ACC112 (cell line): ENCODE measurements around the gene JMJD1C.

Source experiments
- H2AFZ ChIP-seq: fragments of 200-600 bp; sonication (generic); one replicate; pipeline ENCODE4 v1.6.0; 2017; ENCODE audit warnings: antibody characterized with exemption, low read length; ENCODE audit not compliant: unreplicated experiment
- H3K27ac ChIP-seq: fragments of 200-600 bp; sonication (generic); 2 replicates; pipeline ENCODE4 v1.5.1; 2014; ENCODE audit warnings: low read depth, mild to moderate bottlenecking, antibody characterized with exemption, low read length, moderate library complexity
- H3K27me3 ChIP-seq: fragments of 200-600 bp; sonication (generic); 2 replicates; pipeline ENCODE4 v1.6.1; 2014; ENCODE audit warnings: mild to moderate bottlenecking, antibody characterized with exemption, low read length, moderate library complexity, mixed read lengths; ENCODE audit not compliant: insufficient read depth
- H3K36me3 ChIP-seq: fragments of 200-600 bp; sonication (generic); 2 replicates; pipeline ENCODE4 v1.6.1; 2016; ENCODE audit warnings: mild to moderate bottlenecking, antibody characterized with exemption, low read length, moderate library complexity, mixed read lengths; ENCODE audit not compliant: insufficient read depth
- H3K4me1 ChIP-seq: fragments of 200-600 bp; sonication (generic); one replicate; pipeline ENCODE4 v1.6.1; 2016; ENCODE audit warnings: low read length, mixed read lengths; ENCODE audit not compliant: insufficient read depth, unreplicated experiment, control insufficient read depth
- H3K4me3 ChIP-seq: fragments of 200-600 bp; sonication (generic); 2 replicates; pipeline ENCODE4 v1.5.1; 2014; ENCODE audit warnings: mild to moderate bottlenecking, low read depth, low read length
- H3K79me2 ChIP-seq: fragments of 200-600 bp; sonication (generic); one replicate; pipeline ENCODE4 v1.6.0; 2016; ENCODE audit warnings: low read length; ENCODE audit not compliant: control insufficient read depth, unreplicated experiment, insufficient read depth

The JMJD1C gene

GRCh38 chr10:63209705-63210104, 256.1 kb downstream of the JMJD1C start:
- peaks cover 76% of the 10 kb centered on the region for H3K79me2 ChIP-seq
- H3K36me3 ChIP-seq, result peaks cover 40% of the 10 kb centered on the region
- H2AFZ ChIP-seq, result no peak overlapping the region
- H3K27me3 ChIP-seq, result no peaks in the 10 kb centered on the region
- peaks cover 71% of the 10 kb centered on the region for H3K4me1 ChIP-seq
- H3K4me3 ChIP-seq, result peak overlapping the region; percentile 25; the same call in 1 of the 2 replicates
- peak overlapping the region; percentile 53 for H3K27ac ChIP-seq

GRCh38 chr10:63208986-63209385, 256.8 kb downstream of the JMJD1C start:
- Histone ChIP-seq H3K79me2 (peaks cover 77% of the 10 kb centered on the region), H3K4me3 (no peak overlapping the region), H2AFZ (no peak overlapping the region), H3K27ac (peak overlapping the region; percentile 53), H3K36me3 (peaks cover 38% of the 10 kb centered on the region), H3K4me1 (peaks cover 69% of the 10 kb centered on the region), H3K27me3 (no peaks in the 10 kb centered on the region)

GRCh38 chr10:63206997-63207811, 258.6 kb downstream of the JMJD1C start:
- H3K36me3 ChIP-seq, result peaks cover 26% of the 10 kb centered on the region
- no peaks in the 10 kb centered on the region for H3K27me3 ChIP-seq
- peaks cover 69% of the 10 kb centered on the region for H3K4me1 ChIP-seq
- no peak overlapping the region for H2AFZ ChIP-seq
- peaks cover 67% of the 10 kb centered on the region for H3K79me2 ChIP-seq
- peak overlapping the region; percentile 63 for H3K27ac ChIP-seq
- H3K4me3 ChIP-seq, result peak overlapping the region; percentile 29

- peak overlapping the region; percentile 29; the same call in 1 of the 2 replicates for H3K4me3 ChIP-seq
- H3K79me2 ChIP-seq, result peaks cover 61% of the 10 kb centered on the region
- H3K27me3 ChIP-seq, result no peaks in the 10 kb centered on the region
- peaks cover 21% of the 10 kb centered on the region for H3K36me3 ChIP-seq
- peaks cover 69% of the 10 kb centered on the region for H3K4me1 ChIP-seq
- no peak overlapping the region for H2AFZ ChIP-seq
- peak overlapping the region; percentile 63 for H3K27ac ChIP-seq
Measured at GRCh38 chr10:63206576-63206975, 259.2 kb downstream of the JMJD1C start.

DNA sequence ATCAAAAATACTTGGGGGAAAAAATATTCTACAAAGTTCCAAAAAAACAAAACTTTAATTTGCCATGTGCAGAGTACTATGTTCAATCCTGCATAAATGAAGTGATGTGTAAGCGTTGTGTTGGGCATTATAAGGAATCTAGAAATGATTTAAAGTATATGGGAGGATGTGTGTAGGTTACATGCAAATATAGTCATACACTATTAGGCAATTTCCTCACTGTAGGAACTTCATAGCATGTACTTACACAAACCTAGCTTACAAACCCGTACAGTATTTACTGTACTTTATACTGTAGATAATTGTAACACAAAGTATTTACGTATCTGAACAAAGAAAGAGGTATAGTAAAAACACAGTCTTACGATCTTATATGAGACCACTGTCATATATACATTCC, 260.4 kb downstream of the JMJD1C start:
- peaks cover 21% of the 10 kb centered on the region for H3K36me3 ChIP-seq
- peaks cover 50% of the 10 kb centered on the region for H3K79me2 ChIP-seq
- peak overlapping the region; percentile 62 for H3K4me3 ChIP-seq
- H3K4me1 ChIP-seq, result peaks cover 61% of the 10 kb centered on the region
- no peak overlapping the region for H3K27ac ChIP-seq
- H2AFZ ChIP-seq, result no peak overlapping the region
- no peaks in the 10 kb centered on the region for H3K27me3 ChIP-seq

DNA sequence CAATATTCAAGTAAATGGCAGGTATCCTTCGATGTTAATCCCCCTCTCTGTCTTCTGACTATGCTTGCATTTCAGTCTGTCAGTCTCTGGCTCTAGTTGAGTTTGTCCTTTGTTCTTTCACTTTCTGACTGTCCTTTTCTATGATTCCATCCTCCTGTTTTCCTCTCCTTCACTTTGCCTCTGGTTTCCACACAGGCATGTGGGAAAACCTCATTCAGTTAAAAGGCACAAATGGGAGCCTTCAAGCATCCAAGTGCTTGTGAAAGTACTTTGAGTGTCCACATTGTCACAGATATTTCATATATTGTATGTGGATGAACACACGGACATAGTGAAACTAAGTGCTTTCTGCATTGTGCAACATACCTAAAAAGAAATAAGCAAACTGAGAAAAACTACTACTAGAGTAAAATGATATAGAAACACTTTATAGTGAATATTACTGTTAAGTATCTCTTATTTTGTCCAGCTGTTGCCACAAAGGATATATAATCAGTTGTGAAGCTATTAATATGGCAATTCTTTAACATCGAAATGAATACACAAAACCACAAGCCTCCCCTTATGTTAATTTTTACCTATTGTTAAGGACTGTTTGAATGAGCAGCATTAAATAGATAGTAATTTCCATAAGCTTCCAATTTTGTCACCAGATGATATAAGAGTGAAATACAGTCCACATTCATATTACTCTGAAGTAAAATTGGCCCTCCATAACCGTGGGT, 260.9 kb downstream of the JMJD1C start:
- no peak overlapping the region for H3K27ac ChIP-seq
- H2AFZ ChIP-seq, result no peak overlapping the region
- peaks cover 46% of the 10 kb centered on the region for H3K79me2 ChIP-seq
- H3K27me3 ChIP-seq, result no peaks in the 10 kb centered on the region
- H3K4me3 ChIP-seq, result peak overlapping the region; percentile 62
- H3K4me1 ChIP-seq, result peaks cover 55% of the 10 kb centered on the region
- peaks cover 21% of the 10 kb centered on the region for H3K36me3 ChIP-seq

DNA sequence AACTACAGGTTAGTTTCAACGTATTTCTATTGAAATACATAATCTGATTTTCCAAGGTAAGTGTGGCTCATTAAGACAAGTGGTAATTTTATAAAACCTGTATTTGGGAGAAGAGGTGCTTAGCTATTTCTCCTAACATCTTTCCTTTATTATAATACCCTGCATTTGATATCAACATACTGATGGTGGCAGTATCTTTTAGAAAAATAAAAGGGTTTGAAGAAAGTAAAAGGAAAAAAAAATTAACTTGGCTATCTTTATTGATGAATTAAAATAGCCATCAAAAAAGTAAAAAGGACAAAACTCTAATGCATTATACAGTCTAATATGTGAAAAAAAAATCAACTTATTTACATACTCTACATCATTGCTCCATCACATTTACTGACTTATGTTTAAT, 264.7 kb downstream of the JMJD1C start:
- Histone ChIP-seq H3K36me3 (peaks cover 17% of the 10 kb centered on the region), H3K27ac (no peak overlapping the region), H3K79me2 (peaks cover 21% of the 10 kb centered on the region), H3K4me3 (no peak overlapping the region), H3K4me1 (peaks cover 37% of the 10 kb centered on the region), H3K27me3 (no peaks in the 10 kb centered on the region), H2AFZ (no peak overlapping the region)

GRCh38 chr10:63200431-63200830, 265.3 kb downstream of the JMJD1C start:
- Histone ChIP-seq H3K27me3 (no peaks in the 10 kb centered on the region), H3K36me3 (peaks cover 12% of the 10 kb centered on the region), H2AFZ (no peak overlapping the region), H3K4me1 (peaks cover 31% of the 10 kb centered on the region), H3K27ac (no peak overlapping the region), H3K4me3 (no peak overlapping the region), H3K79me2 (peaks cover 15% of the 10 kb centered on the region)

DNA sequence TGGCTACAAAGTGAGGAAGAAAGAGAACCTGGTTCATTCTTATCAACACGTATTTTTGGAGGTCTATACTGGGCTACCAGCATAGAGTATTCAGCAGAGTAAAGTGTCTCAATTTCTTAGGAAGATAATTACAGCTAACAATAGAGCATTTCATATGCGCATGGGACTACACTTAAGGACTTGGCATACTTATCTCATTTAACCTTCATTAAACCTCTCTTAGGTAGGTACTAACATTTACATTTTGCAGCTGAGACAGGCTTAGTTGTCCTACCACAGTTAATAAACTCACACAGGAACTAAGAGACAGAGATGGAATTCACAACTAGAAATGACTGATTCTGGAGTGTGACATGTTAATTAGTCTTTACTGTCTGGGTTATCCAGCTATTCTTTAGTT, 266.1 kb downstream of the JMJD1C start:
- H3K4me3 ChIP-seq, result no peak overlapping the region
- H3K36me3 ChIP-seq, result peaks cover 14% of the 10 kb centered on the region
- H3K27me3 ChIP-seq, result no peaks in the 10 kb centered on the region
- peaks cover 24% of the 10 kb centered on the region for H3K4me1 ChIP-seq
- H3K27ac ChIP-seq, result no peak overlapping the region
- peaks cover 9% of the 10 kb centered on the region for H3K79me2 ChIP-seq
- no peak overlapping the region for H2AFZ ChIP-seq

GRCh38 chr10:63197344-63198092, 268.3 kb downstream of the JMJD1C start:
- Histone ChIP-seq H3K79me2 (no peaks in the 10 kb centered on the region), H3K36me3 (peaks cover 24% of the 10 kb centered on the region), H3K27ac (peak overlapping the region; percentile 67), H2AFZ (no peak overlapping the region), H3K27me3 (no peaks in the 10 kb centered on the region), H3K4me3 (no peak overlapping the region), H3K4me1 (peaks cover 19% of the 10 kb centered on the region)
